K562 (cell line): ENCODE measurements around the gene AGMO. TPM values are rescaled to one million over a fixed set of nuclear protein-coding genes. Genes with fewer than 3 reads are reported as not detected.

Experiments used
- CBX5 ChIP-seq: IDR thresholded peaks from 2 replicates; pipeline ENCODE4 v1.6.1; 2014; ENCODE audit warnings: low read depth, borderline replicate concordance
- FOXA1 ChIP-seq: fragments of 450-650 bp; IDR thresholded peaks from 2 replicates; pipeline ENCODE4 v1.6.1; 2016; ENCODE audit warnings: mild to moderate bottlenecking, borderline replicate concordance
- FOXP1 ChIP-seq: sonication (generic); formaldehyde crosslinking; IDR thresholded peaks from 2 replicates; pipeline ENCODE4 v1.8.0; 2022; ENCODE audit warnings: mild to moderate bottlenecking, missing genetic modification reagents
- KDM5B ChIP-seq: fragments of 200-600 bp; sonication (generic); IDR thresholded peaks from 2 replicates; pipeline ENCODE4 v1.6.1; 2012; ENCODE audit warnings: low read depth, mild to moderate bottlenecking, moderate library complexity, low read length, control low read depth, inconsistent platforms; ENCODE audit not compliant: insufficient replicate concordance
- LEF1 ChIP-seq: fragments of 450-650 bp; IDR thresholded peaks from 2 replicates; pipeline ENCODE4 v1.6.1; 2016; ENCODE audit warnings: mild to moderate bottlenecking
- MED1 ChIP-seq: sonication (generic); formaldehyde crosslinking; IDR thresholded peaks from 2 replicates; pipeline ENCODE4 v1.8.1; 2023; ENCODE audit warnings: missing genetic modification reagents, borderline replicate concordance
- MEF2D ChIP-seq: conservative IDR thresholded peaks from 2 replicates; pipeline ENCODE4 v1.6.1; 2016; ENCODE audit warnings: low read depth, missing genetic modification characterization, missing compliant biosample characterization
- PBX2 ChIP-seq, 2 experiments: IDR thresholded peaks in 1 of 2; conservative IDR thresholded peaks in 1 of 2; 2 replicates each; pipeline ENCODE4 v1.6.1; 2016; ENCODE audit warnings: low read depth in 2 of 2, mild to moderate bottlenecking in 1 of 2, missing compliant biosample characterization in 1 of 2, missing genetic modification characterization in 1 of 2, moderate library complexity in 1 of 2
- POLR3G ChIP-seq: IDR thresholded peaks from 2 replicates; pipeline ENCODE4 v1.6.1; 2011; ENCODE audit not compliant: insufficient read length, insufficient replicate concordance; ENCODE audit errors: extremely low read depth
- PREB ChIP-seq: sonication (generic); formaldehyde crosslinking; IDR thresholded peaks from 2 replicates; pipeline ENCODE4 v1.8.1; 2023; ENCODE audit warnings: mild to moderate bottlenecking, missing genetic modification reagents
- STAG1 ChIP-seq: sonication (generic); formaldehyde crosslinking; IDR thresholded peaks from 2 replicates; pipeline ENCODE4 v1.5.0; 2020; ENCODE audit warnings: missing genetic modification reagents, borderline replicate concordance
- ZBTB17 ChIP-seq: fragments of 450-650 bp; formaldehyde crosslinking; IDR thresholded peaks from 2 replicates; pipeline ENCODE4 v1.4.0; 2020; ENCODE audit warnings: mild to moderate bottlenecking
- ZNF318 ChIP-seq, 2 experiments: fragments of 450-650 bp; IDR thresholded peaks; 2 replicates each; pipeline ENCODE4 v1.6.1; 2016; ENCODE audit warnings: mild to moderate bottlenecking in 2 of 2, borderline replicate concordance in 1 of 2, low read depth in 1 of 2, moderate library complexity in 1 of 2
- ZNF41 ChIP-seq: fragments of 250-450 bp; sonication (Bioruptor Pico); conservative IDR thresholded peaks from 2 replicates; pipeline ENCODE4 v1.4.0; 2020; ENCODE audit warnings: mild to moderate bottlenecking
- ZNF77 ChIP-seq: fragments of 250-450 bp; sonication (Bioruptor Pico); IDR thresholded peaks from 2 replicates; pipeline ENCODE4 v1.5.0; 2020
- polyA plus RNA-seq, 8 experiments: library from polyadenylated mRNA; depleted of rRNA in 4 of 8; stranded (reverse) in 5 of 8; unstranded in 3 of 8; fragments of >200 nt; fragmentation: Nextera tagmentation in 2 of 8; fragmentation: Illumina TruSeq in 1 of 8; extraction: Ambion mirVana in 2 of 8; extraction: Trizol in 1 of 8; gene quantifications; 2 replicates each; pipeline versions ENCODE4 v1.2.1 to v1.2.3, GENCODE V29; 2011 to 2014; ENCODE audit warnings: inconsistent platforms in 1 of 8, missing spikeins in 1 of 8
- total RNA-seq, 7 experiments: library from RNA; depleted of rRNA in 6 of 7; stranded (reverse); fragments of >200 nt in 6 of 7; fragmentation: Illumina TruSeq in 2 of 7; extraction: Trizol in 2 of 7; gene quantifications; 2 replicates each; pipeline versions ENCODE4 v1.2.1 to v1.2.3, GENCODE V29; 2011 to 2021; ENCODE audit warnings: low replicate concordance in 1 of 7
- TF ChIP-seq, protein P1 (sequence below): fragments of 450-650 bp; IDR thresholded peaks from 2 replicates; pipeline ENCODE4 v1.6.1; 2016

AGMO gene
- total and polyA plus RNA-seq, 9 of the 15 experiments (the other 6 are each of a cell fraction or from before 2014, with no cell fraction given), result 0.30 to 1.4 (median 0.69) TPM; not detected in 1

GRCh38 chr7:15407910-15408309 lies 153.9 kb downstream of the AGMO start (continued):
- TF ChIP-seq, protein P1, sequence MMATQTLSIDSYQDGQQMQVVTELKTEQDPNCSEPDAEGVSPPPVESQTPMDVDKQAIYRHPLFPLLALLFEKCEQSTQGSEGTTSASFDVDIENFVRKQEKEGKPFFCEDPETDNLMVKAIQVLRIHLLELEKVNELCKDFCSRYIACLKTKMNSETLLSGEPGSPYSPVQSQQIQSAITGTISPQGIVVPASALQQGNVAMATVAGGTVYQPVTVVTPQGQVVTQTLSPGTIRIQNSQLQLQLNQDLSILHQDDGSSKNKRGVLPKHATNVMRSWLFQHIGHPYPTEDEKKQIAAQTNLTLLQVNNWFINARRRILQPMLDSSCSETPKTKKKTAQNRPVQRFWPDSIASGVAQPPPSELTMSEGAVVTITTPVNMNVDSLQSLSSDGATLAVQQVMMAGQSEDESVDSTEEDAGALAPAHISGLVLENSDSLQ, result no peak
- TF ChIP-seq ZNF77 (CRISPR knock-in tag), result no peak
- TF ChIP-seq FOXA1, result no peak
- no peak for TF ChIP-seq PREB (CRISPR knock-in tag)
- no peak for TF ChIP-seq LEF1
- no peak for TF ChIP-seq MED1
- no peak for TF ChIP-seq CBX5
- TF ChIP-seq ZNF318 (IDR thresholded peaks at IDR 0.05; ENCODE audit: borderline replicate concordance in 1 of 2, low read depth in 1 of 2), result no peak
- TF ChIP-seq POLR3G, result no peak
- TF ChIP-seq ZNF41 (CRISPR knock-in tag), result no peak
- TF ChIP-seq ZBTB17 (CRISPR knock-in tag), result no peak; the same call in 1 of the 2 replicates
- no peak for TF ChIP-seq FOXP1 (CRISPR knock-in tag)
- TF ChIP-seq PBX2 (CRISPR knock-in tag; IDR thresholded peaks at IDR 0.05; ENCODE audit: low read depth), result no peak
- TF ChIP-seq PBX2 (tag; conservative IDR thresholded peaks at IDR 0.05; ENCODE audit: low read depth), result no peak
- TF ChIP-seq KDM5B, result no peak
- no peak for TF ChIP-seq MEF2D (tag)
- no peak for TF ChIP-seq STAG1 (CRISPR knock-in tag)
